Liver (tissue), 9 donors: ENCODE results near the gene ALK. TPM values are rescaled to one million over a fixed set of nuclear protein-coding genes. Genes with fewer than 3 reads are reported as not detected.

ENCODE experiments used
- DNase-seq: peaks from one replicate; pipeline ENCODE4 v3.0.0-alpha.2; 2017; ENCODE audit warnings: low spot score
- H3K27ac ChIP-seq, 2 donors: one replicate each; pipeline ENCODE4 v1.7.0; 2013; ENCODE audit warnings: inconsistent platforms in 2 of 2, low read length in 2 of 2, control low read depth in 1 of 2, low read depth in 1 of 2, mild to moderate bottlenecking in 1 of 2
- H3K27me3 ChIP-seq, 4 donors: one replicate each; pipeline versions ENCODE4 v1.6.1 to v1.7.0; 2013; ENCODE audit warnings: low read length in 3 of 4, inconsistent platforms in 1 of 4, mild to moderate bottlenecking in 1 of 4, moderate library complexity in 1 of 4; ENCODE audit not compliant: control insufficient read depth in 4 of 4, insufficient read depth in 4 of 4
- H3K36me3 ChIP-seq, 4 donors: one replicate each; pipeline versions ENCODE4 v1.6.1 to v1.7.0; 2013; ENCODE audit warnings: low read length in 3 of 4, mild to moderate bottlenecking in 3 of 4, low read depth in 1 of 4, moderate library complexity in 1 of 4; ENCODE audit not compliant: control insufficient read depth in 4 of 4, insufficient read depth in 3 of 4
- H3K4me1 ChIP-seq, 4 donors: one replicate each; pipeline versions ENCODE4 v1.6.1 to v1.7.0; 2013; ENCODE audit warnings: low read length in 3 of 4, mild to moderate bottlenecking in 3 of 4, moderate library complexity in 1 of 4; ENCODE audit not compliant: control insufficient read depth in 4 of 4, insufficient read depth in 4 of 4
- H3K4me3 ChIP-seq, 3 donors: one replicate each; pipeline versions ENCODE4 v1.6.1 to v1.7.0; 2013; ENCODE audit warnings: low read length in 3 of 3, control low read depth in 1 of 3, low read depth in 1 of 3, mild to moderate bottlenecking in 1 of 3
- H3K9ac ChIP-seq, 2 donors: one replicate each; pipeline ENCODE4 v1.7.0; 2013; ENCODE audit warnings: low read length in 2 of 2, mild to moderate bottlenecking in 2 of 2, moderate library complexity in 2 of 2, control low read depth in 1 of 2, low read depth in 1 of 2
- H3K9me3 ChIP-seq, 4 donors: one replicate each; pipeline versions ENCODE4 v1.6.1 to v1.7.0; 2013; ENCODE audit warnings: low read length in 3 of 4; ENCODE audit not compliant: control insufficient read depth in 4 of 4
- EGR1 ChIP-seq, 2 donors: IDR thresholded peaks; 2 replicates each; pipeline ENCODE4 v1.6.1; 2016 to 2018; ENCODE audit warnings: antibody characterized with exemption in 2 of 2, low read depth in 2 of 2
- FOXA1 ChIP-seq: IDR thresholded peaks from 2 replicates; pipeline ENCODE4 v1.6.1; 2016; ENCODE audit warnings: antibody characterized with exemption
- FOXA2 ChIP-seq: IDR thresholded peaks from 2 replicates; pipeline ENCODE4 v1.6.1; 2016; ENCODE audit warnings: antibody characterized with exemption
- GABPA ChIP-seq, 2 donors: IDR thresholded peaks in 1 of 2; conservative IDR thresholded peaks in 1 of 2; 2 replicates each; pipeline ENCODE4 v1.6.1; 2016; ENCODE audit warnings: antibody characterized with exemption in 2 of 2, mild to moderate bottlenecking in 1 of 2, moderate library complexity in 1 of 2
- HNF4A ChIP-seq, 2 donors: conservative IDR thresholded peaks; 2 replicates each; pipeline ENCODE4 v1.6.1; 2016; ENCODE audit warnings: antibody characterized with exemption in 2 of 2, mild to moderate bottlenecking in 2 of 2
- HNF4G ChIP-seq: IDR thresholded peaks from 2 replicates; pipeline ENCODE4 v1.6.1; 2016; ENCODE audit warnings: antibody characterized with exemption
- JUND ChIP-seq, 2 donors: IDR thresholded peaks; 2 replicates each; pipeline ENCODE4 v1.6.1; 2016; ENCODE audit warnings: antibody characterized with exemption in 2 of 2
- MAX ChIP-seq: IDR thresholded peaks from 2 replicates; pipeline ENCODE4 v1.6.1; 2016; ENCODE audit warnings: antibody characterized with exemption
- NR2F2 ChIP-seq: IDR thresholded peaks from 2 replicates; pipeline ENCODE4 v1.6.1; 2016; ENCODE audit warnings: antibody characterized with exemption
- RAD21 ChIP-seq, 2 donors: IDR thresholded peaks; 2 replicates each; pipeline ENCODE4 v1.6.1; 2016; ENCODE audit warnings: antibody characterized with exemption in 2 of 2, mild to moderate bottlenecking in 2 of 2
- RXRA ChIP-seq, 2 donors: IDR thresholded peaks; 2 replicates each; pipeline ENCODE4 v1.6.1; 2017 to 2018; ENCODE audit warnings: antibody characterized with exemption in 2 of 2, mild to moderate bottlenecking in 1 of 2
- SP1 ChIP-seq: IDR thresholded peaks from 2 replicates; pipeline ENCODE4 v1.6.1; 2018; ENCODE audit warnings: antibody characterized with exemption, mild to moderate bottlenecking
- TAF1 ChIP-seq: conservative IDR thresholded peaks from 2 replicates; pipeline ENCODE4 v1.6.1; 2016; ENCODE audit warnings: antibody characterized with exemption, mild to moderate bottlenecking
- WGBS: extraction: QIAGEN DNeasy Blood & Tissue Kit; methylation state at CpG from one replicate; pipeline ENCODE4 v1.1.7; 2013; 5-methylcytosine and 5-hydroxymethylcytosine counted together
- polyA plus RNA-seq, 2 donors: library from polyadenylated mRNA; stranded (reverse) in 1 of 2; unstranded in 1 of 2; fragments of 200-250 nt in 1 of 2; fragments of >200 nt in 1 of 2; fragmentation: Nextera tagmentation in 1 of 2; extraction: Ambion mirVana in 1 of 2; gene quantifications; one replicate each; pipeline versions ENCODE4 v1.2.1 to v1.2.3, GENCODE V29; 2013 to 2015
- total RNA-seq, 2 donors: library from RNA; depleted of rRNA; stranded (reverse); fragments of >200 nt; gene quantifications; one replicate each; pipeline ENCODE4 v1.2.3, GENCODE V29; 2014
- TF ChIP-seq, protein P1 (sequence below): IDR thresholded peaks from 2 replicates; pipeline ENCODE4 v1.6.1; 2016; ENCODE audit warnings: antibody characterized with exemption
- TF ChIP-seq, protein P2 (sequence below): IDR thresholded peaks from 2 replicates; pipeline ENCODE4 v1.6.1; 2016; ENCODE audit warnings: antibody characterized with exemption
- TF ChIP-seq, protein P3 (sequence below): IDR thresholded peaks from 2 replicates; pipeline ENCODE4 v1.6.1; 2016; ENCODE audit warnings: antibody characterized with exemption, mild to moderate bottlenecking
- TF ChIP-seq, protein P4 (sequence below): fragments of 150-350 bp; IDR thresholded peaks from 2 replicates; pipeline ENCODE4 v1.5.1; 2017; ENCODE audit warnings: improper control_type of control experiment, low read depth, low read length; ENCODE audit not compliant: missing input control
- donor health status: healthy.
- donor health status: healthy.
- donor health status: healthy.
- donor health status: healthy.
- donor health status: healthy.

Gene ALK
- total and polyA plus RNA-seq, 4 donors: under 0.01 TPM; not detected in 3

DNA sequence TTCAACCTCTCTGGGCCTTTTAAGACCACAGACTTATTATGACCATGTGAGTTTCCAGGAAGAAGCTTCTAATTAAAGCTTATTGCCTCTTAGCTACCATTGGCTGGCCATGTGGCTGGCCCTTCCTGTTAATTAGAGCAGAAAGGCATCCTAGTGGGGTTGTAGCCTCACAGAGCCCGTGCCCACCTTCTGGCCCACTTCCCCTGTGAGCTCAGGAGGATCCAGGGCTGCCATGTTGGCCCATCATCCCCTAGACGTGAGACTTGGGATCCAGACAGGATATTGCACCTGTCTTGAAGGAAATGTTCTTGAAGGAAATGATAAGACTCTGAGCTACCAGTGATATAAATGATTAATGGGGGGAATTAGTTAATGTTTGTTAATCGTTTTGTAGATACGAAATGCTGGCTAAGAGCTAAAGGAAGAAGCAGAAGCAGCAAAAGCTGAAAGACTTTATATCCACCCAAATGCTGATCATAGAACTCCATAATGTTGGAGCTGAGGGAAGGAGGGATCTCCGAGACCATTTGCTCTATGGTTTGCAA lies 550.7 kb downstream of the ALK start (continued):
- TF ChIP-seq, protein P1, sequence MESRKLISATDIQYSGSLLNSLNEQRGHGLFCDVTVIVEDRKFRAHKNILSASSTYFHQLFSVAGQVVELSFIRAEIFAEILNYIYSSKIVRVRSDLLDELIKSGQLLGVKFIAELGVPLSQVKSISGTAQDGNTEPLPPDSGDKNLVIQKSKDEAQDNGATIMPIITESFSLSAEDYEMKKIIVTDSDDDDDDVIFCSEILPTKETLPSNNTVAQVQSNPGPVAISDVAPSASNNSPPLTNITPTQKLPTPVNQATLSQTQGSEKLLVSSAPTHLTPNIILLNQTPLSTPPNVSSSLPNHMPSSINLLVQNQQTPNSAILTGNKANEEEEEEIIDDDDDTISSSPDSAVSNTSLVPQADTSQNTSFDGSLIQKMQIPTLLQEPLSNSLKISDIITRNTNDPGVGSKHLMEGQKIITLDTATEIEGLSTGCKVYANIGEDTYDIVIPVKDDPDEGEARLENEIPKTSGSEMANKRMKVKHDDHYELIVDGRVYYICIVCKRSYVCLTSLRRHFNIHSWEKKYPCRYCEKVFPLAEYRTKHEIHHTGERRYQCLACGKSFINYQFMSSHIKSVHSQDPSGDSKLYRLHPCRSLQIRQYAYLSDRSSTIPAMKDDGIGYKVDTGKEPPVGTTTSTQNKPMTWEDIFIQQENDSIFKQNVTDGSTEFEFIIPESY: no peak
- TF ChIP-seq MAX (no peak), HNF4G (no peak), GABPA (IDR thresholded peaks at IDR 0.05 in 1 of 2, conservative IDR thresholded peaks at IDR 0.05 in 1 of 2) (no peak), TAF1 (no peak), FOXA1 (no peak), EGR1 (IDR thresholded peaks at IDR 0.05; ENCODE audit: low read depth in 2 of 2) (no peak)
- TF ChIP-seq, protein P2, sequence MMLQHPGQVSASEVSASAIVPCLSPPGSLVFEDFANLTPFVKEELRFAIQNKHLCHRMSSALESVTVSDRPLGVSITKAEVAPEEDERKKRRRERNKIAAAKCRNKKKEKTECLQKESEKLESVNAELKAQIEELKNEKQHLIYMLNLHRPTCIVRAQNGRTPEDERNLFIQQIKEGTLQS: no peak

DNA sequence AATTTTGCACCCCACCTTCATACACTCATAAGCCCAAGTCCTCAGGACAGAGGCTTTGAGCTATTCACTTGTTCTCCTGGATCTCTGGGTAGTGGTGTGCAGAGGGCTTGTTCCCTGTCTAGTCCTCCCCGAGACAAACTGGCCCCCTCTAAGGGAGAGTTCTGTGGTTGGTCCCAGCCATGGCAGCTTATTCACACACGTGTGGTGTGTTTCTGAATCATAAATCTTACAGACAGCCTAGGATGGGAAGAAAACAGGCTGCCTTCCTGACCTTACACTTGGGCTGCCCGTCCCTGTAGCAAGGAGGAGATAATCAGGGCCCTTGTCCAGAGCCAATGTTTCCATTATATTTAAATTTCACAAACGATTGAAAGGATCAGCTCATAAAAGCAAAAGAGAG lies 551.2 kb downstream of the ALK start:
- no peak for DNase-seq
- 51% methylated on average over 4 of the region's 4 CpGs for WGBS
- H3K27ac ChIP-seq: no peak overlapping the region

More for the DNA sequence above, 551.2 kb downstream of the ALK start:
- H3K27me3 ChIP-seq: peaks cover 0 to 3% (median 0%) of the 10 kb centered on the region in 4 donors
- H3K4me3 ChIP-seq: no peak overlapping the region
- TF ChIP-seq FOXA2 (no peak), TAF1 (no peak), FOXA1 (no peak), HNF4G (no peak), HNF4A (conservative IDR thresholded peaks at IDR 0.05) (no peak), GABPA (IDR thresholded peaks at IDR 0.05 in 1 of 2, conservative IDR thresholded peaks at IDR 0.05 in 1 of 2) (no peak), EGR1 (IDR thresholded peaks at IDR 0.05; ENCODE audit: low read depth in 2 of 2) (no peak), RXRA (IDR thresholded peaks at IDR 0.05) (no peak), SP1 (no peak), RAD21 (IDR thresholded peaks at IDR 0.05) (no peak), NR2F2 (no peak), MAX (no peak), JUND (IDR thresholded peaks at IDR 0.05) (no peak)
- TF ChIP-seq, protein P3, sequence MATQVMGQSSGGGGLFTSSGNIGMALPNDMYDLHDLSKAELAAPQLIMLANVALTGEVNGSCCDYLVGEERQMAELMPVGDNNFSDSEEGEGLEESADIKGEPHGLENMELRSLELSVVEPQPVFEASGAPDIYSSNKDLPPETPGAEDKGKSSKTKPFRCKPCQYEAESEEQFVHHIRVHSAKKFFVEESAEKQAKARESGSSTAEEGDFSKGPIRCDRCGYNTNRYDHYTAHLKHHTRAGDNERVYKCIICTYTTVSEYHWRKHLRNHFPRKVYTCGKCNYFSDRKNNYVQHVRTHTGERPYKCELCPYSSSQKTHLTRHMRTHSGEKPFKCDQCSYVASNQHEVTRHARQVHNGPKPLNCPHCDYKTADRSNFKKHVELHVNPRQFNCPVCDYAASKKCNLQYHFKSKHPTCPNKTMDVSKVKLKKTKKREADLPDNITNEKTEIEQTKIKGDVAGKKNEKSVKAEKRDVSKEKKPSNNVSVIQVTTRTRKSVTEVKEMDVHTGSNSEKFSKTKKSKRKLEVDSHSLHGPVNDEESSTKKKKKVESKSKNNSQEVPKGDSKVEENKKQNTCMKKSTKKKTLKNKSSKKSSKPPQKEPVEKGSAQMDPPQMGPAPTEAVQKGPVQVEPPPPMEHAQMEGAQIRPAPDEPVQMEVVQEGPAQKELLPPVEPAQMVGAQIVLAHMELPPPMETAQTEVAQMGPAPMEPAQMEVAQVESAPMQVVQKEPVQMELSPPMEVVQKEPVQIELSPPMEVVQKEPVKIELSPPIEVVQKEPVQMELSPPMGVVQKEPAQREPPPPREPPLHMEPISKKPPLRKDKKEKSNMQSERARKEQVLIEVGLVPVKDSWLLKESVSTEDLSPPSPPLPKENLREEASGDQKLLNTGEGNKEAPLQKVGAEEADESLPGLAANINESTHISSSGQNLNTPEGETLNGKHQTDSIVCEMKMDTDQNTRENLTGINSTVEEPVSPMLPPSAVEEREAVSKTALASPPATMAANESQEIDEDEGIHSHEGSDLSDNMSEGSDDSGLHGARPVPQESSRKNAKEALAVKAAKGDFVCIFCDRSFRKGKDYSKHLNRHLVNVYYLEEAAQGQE: no peak
- TF ChIP-seq, protein P4, sequence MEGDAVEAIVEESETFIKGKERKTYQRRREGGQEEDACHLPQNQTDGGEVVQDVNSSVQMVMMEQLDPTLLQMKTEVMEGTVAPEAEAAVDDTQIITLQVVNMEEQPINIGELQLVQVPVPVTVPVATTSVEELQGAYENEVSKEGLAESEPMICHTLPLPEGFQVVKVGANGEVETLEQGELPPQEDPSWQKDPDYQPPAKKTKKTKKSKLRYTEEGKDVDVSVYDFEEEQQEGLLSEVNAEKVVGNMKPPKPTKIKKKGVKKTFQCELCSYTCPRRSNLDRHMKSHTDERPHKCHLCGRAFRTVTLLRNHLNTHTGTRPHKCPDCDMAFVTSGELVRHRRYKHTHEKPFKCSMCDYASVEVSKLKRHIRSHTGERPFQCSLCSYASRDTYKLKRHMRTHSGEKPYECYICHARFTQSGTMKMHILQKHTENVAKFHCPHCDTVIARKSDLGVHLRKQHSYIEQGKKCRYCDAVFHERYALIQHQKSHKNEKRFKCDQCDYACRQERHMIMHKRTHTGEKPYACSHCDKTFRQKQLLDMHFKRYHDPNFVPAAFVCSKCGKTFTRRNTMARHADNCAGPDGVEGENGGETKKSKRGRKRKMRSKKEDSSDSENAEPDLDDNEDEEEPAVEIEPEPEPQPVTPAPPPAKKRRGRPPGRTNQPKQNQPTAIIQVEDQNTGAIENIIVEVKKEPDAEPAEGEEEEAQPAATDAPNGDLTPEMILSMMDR: no peak
- TF ChIP-seq, protein P2: no peak
- TF ChIP-seq, protein P1: no peak
- H3K4me1 ChIP-seq: no peaks in the 10 kb centered on the region
- H3K9ac ChIP-seq: no peak overlapping the region
- no peaks in the 10 kb centered on the region for H3K9me3 ChIP-seq
- no peaks in the 10 kb centered on the region for H3K36me3 ChIP-seq
